Measurements from ENCODE around the gene GDPD4.

GDPD4 gene, protein sequence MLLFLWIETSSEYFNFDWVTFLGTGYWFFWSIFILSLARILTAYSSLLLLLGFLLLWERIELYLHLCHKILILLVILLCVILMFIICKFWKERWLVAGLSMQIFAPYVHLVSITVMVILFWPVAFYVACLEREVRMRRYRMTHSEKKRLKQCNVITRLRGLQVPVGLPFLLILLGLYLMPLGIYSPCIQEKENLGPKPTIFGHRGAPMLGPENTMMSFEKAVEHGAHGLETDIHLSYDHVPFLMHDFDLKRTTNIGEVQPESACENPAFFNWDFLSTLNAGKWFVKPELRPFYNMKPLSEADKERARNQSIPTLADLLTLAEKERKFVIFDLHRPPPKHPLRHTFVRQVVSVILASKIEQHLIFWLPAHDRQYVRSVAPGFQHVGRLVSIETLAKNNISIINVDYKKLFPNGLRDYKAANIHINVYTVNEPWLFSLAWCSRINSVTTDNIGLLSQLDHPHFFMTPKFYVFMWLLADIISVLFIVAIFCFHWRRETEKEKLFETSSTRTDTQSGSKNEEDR

DNA sequence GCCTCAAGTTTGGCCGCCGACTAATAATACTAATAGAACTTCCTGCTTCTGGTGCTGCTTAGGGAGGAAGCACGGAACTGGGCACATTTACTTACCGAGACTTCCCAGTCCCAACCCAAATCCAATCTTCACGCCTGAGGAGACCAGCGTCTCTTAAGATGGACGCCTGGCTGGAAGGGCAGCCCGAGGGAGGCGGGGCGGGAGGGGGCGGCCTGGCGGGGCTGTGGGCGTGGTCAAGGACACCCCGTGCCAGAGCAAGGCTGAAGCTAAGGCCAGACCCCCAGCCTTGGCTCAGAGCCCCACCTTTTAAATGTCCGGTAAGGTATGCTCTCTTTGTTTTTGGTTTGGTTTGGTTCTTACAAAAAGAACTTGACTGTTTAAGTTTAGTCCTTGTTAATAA is at the start of gene GDPD4:
Gene GDPD4, minus strand, starts transcription at position 177 of the 400 bp plus-strand sequence. CDS start 16,549 bp downstream, outside the sequence.
- Mint-ChIP-seq H3K27ac (no peak within 1 kb of the TSS), H3K36me3 (no peaks in the 10 kb centered on the region), H3K9me3 (peaks cover 3% of the 10 kb centered on the region), H3K4me1 (no peaks in the 10 kb centered on the region), H3K27me3 (no peaks in the 10 kb centered on the region), H3K4me3 (no peak within 1 kb of the TSS)
- no peak for ATAC-seq

DNA sequence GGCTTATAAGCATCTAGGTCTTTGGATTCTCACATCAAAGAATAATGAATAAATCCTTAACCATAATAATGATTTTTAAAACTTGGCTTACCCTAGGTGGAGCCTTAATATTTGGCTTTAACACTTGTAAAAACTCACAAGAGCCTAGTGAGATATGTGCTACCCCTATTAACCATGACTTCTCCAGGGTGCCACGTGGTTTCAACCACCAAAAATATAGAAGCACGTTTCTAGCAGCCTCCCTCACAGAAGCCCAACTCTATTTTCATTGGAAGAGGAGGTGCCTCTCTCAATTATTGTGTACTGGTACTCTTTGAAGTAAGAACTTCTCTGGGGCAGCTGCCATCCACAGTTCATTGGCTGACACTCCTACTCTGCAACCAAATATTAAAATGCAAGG is 46.5 kb upstream of the GDPD4 start:
- Mint-ChIP-seq H3K27me3 (no peaks in the 10 kb centered on the region), H3K36me3 (peaks cover 57% of the 10 kb centered on the region), H3K4me1 (no peaks in the 10 kb centered on the region), H3K4me3 (no peak overlapping the region), H3K9me3 (no peaks in the 10 kb centered on the region), H3K27ac (no peak overlapping the region)
- no peak for ATAC-seq

DNA sequence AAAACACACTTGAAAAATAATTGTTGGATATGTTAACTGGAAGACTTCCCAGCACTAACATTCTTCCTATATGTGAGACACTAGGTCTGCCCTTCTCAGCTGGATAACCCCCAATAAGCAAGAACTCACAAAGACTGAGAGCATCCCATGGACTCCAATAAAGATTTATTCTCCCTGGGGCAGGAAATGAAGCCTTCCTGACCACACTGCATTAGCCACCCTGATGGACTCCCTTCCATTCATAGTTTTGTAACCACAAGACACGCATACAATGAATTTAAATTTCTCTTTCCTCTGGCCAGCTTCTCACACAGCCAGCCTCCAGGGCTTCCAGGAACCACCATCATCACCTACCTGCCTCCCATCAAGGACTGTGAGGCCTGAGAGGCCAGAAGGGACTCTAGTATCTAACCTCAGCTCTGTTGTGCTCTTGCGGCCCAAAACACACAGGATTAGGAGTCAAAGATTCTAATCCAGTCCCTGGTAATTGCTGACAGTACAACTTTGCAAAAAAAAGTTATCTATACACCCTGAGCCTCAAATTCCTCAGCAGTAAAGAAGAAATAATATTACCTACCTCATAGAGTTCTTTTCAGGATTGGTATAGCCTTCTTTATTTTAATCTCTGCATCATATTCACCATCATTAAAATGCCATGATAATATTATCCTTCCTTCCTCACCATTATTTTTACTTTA is 45.6 kb upstream of the GDPD4 start:
- Mint-ChIP-seq H3K27ac (no peak overlapping the region), H3K27me3 (no peaks in the 10 kb centered on the region), H3K4me1 (no peaks in the 10 kb centered on the region)

DNA sequence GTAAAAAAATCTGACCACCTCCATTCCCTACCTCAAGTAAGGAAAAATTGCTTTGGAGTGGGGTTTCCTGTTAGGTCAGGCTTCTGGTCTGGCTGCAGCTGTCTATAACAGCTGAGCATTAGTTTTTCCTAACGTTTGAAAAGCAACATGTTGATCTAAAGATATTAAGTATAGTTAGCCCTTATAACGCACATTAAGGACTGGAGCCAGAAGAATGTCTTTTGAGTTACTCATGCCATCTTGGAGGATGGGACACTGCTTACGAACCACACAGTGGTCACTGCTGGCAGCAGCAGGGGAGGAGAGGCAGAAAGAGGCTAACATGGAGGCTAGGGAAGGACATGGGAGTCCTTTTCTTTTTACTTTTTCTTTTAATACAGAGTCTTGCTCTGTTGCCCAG is 44.1 kb upstream of the GDPD4 start:
- no peak overlapping the region for H3K27ac Mint-ChIP-seq
- no peaks in the 10 kb centered on the region for H3K9me3 Mint-ChIP-seq
- no peak for ATAC-seq
- no peak overlapping the region for H3K4me3 Mint-ChIP-seq
- no peaks in the 10 kb centered on the region for H3K27me3 Mint-ChIP-seq
- H3K36me3 Mint-ChIP-seq: peaks cover 74% of the 10 kb centered on the region
- no peaks in the 10 kb centered on the region for H3K4me1 Mint-ChIP-seq

More for the DNA sequence above, 45.6 kb upstream of the GDPD4 start:
- H3K4me3 Mint-ChIP-seq: no peak overlapping the region
- H3K9me3 Mint-ChIP-seq: no peaks in the 10 kb centered on the region
- peaks cover 63% of the 10 kb centered on the region for H3K36me3 Mint-ChIP-seq
- no peak for ATAC-seq

DNA sequence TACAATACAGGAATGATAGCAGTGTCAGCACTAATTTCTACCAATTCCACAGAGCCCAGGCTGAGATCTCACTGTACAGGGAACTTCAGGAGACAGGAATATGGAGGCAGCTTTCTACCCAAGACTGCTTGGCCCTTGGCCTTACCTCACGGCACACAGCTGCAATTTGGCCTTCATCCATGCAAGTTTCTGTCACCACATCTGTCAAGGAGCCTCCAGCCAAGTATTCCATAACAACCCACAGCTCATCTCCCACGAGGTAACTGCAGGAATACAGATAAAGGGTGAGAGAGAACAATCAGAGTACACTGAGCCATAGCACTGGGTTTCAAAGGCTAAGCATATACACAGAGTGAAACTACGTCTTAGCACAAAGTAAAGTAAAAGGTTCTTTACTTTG is 39.0 kb upstream of the GDPD4 start:
- Mint-ChIP-seq H3K27ac (no peak overlapping the region), H3K27me3 (no peaks in the 10 kb centered on the region), H3K4me3 (no peak overlapping the region), H3K4me1 (no peaks in the 10 kb centered on the region), H3K36me3 (peaks cover 60% of the 10 kb centered on the region), H3K9me3 (no peaks in the 10 kb centered on the region)
- ATAC-seq: no peak

DNA sequence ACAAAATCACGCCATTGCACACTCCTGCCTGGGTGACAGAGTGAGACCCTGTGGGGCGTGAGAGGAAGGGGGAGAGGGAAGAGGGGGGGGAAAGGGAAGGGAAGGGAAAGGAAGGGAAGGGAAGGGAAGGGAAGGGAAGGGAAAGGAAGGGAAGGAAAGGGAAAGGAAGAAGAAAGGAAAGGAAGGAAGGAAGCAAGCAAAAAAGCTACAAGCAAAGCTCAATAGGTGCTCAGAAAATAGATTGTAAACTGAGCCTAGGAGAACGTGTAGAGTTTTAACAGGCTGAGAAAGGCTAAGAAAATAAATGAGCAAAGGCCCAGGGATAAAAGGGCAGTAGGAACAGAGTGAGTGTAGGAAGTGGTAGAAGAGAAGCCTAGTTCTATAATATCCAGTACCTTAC is 30.8 kb upstream of the GDPD4 start:
- no peak for ATAC-seq
- no peak overlapping the region for H3K27ac Mint-ChIP-seq
- peaks cover 47% of the 10 kb centered on the region for H3K36me3 Mint-ChIP-seq

DNA sequence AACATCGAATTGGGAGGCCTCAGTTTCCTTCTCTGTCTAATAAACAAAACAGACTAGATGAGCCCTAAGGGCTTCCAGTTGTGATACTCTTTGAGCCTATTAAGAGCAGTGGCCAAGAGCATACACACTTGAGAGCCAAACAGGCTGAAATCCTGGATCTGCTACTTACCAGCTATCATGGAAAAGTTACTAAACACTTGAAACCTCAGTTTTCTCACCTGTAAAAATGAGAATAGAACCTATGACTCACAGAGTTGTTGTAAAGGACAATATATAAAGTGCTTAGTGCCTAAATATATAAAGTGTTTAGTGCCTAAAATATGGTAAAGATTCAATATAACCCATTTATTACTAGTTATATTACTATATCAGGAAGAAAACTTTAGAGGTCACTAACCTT is 23.7 kb upstream of the GDPD4 start:
- H3K27me3 Mint-ChIP-seq: no peaks in the 10 kb centered on the region
- H3K4me3 Mint-ChIP-seq: no peak overlapping the region
- no peaks in the 10 kb centered on the region for H3K9me3 Mint-ChIP-seq
- H3K27ac Mint-ChIP-seq: no peak overlapping the region
- no peaks in the 10 kb centered on the region for H3K4me1 Mint-ChIP-seq
- no peak for ATAC-seq
- peaks cover 55% of the 10 kb centered on the region for H3K36me3 Mint-ChIP-seq

More for the DNA sequence above, 30.8 kb upstream of the GDPD4 start:
- no peak overlapping the region for H3K4me3 Mint-ChIP-seq
- H3K9me3 Mint-ChIP-seq: no peaks in the 10 kb centered on the region
- H3K4me1 Mint-ChIP-seq: no peaks in the 10 kb centered on the region
- H3K27me3 Mint-ChIP-seq: no peaks in the 10 kb centered on the region

DNA sequence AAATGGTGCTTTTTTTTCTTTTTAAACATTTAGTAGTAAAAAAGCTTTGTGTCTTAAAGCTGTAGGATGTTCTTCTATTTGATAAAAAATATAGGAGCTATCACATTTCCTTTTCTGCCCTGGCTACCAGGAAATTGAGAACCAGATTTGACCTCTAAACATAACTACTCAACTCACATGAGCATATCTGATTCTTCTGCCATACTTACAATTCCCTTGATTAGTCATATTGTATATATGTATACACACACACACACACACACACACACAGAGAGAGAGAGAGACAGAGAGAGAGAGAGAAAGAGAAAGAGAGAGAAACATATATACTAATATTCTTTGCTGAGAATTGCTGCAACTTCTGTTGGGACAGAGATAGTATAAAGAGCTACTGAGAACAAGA is 23.0 kb upstream of the GDPD4 start:
- Mint-ChIP-seq H3K27me3 (no peaks in the 10 kb centered on the region), H3K27ac (no peak overlapping the region), H3K36me3 (peaks cover 53% of the 10 kb centered on the region), H3K9me3 (no peaks in the 10 kb centered on the region), H3K4me1 (no peaks in the 10 kb centered on the region), H3K4me3 (no peak overlapping the region)
- ATAC-seq: no peak

DNA sequence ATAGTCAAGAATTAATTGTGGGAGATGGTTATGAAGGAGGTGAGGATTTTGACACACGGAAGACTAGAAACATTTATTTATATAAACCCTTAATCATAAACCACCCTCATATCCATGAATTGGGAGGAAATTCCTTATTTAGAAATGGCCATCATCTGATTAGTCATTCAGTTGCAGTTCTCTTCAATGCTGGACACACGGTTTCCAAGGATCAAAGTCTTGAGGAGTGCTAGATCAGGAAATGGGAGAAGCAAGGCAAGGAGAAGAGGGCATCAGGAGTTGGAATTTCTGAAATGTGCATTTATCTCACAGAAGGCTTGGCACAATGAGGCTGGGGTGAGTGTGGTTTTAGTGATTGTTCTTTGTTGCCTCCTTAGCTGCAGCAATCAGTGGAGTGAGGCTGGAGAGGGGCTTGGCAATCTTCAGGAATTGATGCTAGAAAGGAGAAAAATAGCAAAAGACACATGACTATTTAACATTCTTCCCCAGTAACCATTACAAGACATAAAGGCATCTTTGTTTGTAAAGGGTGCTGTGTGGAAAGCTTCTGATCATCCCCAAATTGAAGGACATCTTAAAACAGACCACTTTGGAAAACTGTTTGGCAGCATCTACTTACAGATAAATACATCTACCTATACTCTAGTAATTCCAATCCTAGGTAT is 21.6 kb upstream of the GDPD4 start:
- Mint-ChIP-seq H3K27me3 (no peaks in the 10 kb centered on the region), H3K9me3 (no peaks in the 10 kb centered on the region), H3K4me3 (no peak overlapping the region), H3K4me1 (no peaks in the 10 kb centered on the region), H3K36me3 (peaks cover 40% of the 10 kb centered on the region), H3K27ac (no peak overlapping the region)
- no peak for ATAC-seq

DNA sequence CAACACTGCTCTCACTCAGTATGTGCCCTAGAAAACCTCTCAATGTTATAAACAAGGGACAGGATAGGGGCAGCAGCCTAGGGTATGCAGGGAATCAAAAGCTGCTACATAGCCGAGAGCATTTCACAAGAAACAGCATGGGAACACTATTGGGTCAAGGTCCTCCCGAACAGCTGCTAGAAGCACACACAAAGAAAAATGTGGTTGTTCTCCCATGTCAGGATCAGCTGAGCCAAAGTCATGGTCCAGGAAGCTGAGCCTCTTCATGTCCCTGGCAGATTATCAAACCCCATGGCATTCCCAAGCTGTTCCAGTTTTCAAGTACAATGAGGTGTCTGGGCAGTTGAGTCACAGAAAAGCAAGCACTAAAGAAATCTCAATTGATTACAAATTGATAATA is 21.0 kb upstream of the GDPD4 start:
- ATAC-seq: no peak
- no peak overlapping the region for H3K4me3 Mint-ChIP-seq

DNA sequence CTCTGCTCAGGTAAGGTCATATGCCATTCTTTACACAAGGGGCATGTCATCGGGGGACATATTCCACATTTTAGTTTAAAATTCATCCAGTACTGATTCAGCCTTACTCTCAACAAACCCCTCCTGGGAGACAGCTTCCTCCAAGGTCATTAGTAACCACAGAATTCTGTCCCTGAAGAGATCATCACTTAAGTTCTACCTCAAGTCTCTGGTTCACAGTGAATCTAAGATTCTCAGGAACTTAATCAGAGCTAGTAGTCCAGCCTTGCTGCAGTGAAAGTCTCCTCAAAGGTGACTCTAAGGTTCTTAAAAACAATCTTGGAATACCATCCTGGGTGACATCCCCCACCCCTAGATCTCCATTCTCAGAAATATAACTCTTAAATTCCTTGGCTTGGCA is 18.9 kb upstream of the GDPD4 start:
- Mint-ChIP-seq H3K27ac (no peak overlapping the region), H3K36me3 (peaks cover 22% of the 10 kb centered on the region)

More for the DNA sequence above, 21.0 kb upstream of the GDPD4 start:
- no peak overlapping the region for H3K27ac Mint-ChIP-seq
- no peaks in the 10 kb centered on the region for H3K4me1 Mint-ChIP-seq
- H3K27me3 Mint-ChIP-seq: no peaks in the 10 kb centered on the region
- H3K36me3 Mint-ChIP-seq: peaks cover 34% of the 10 kb centered on the region
- no peaks in the 10 kb centered on the region for H3K9me3 Mint-ChIP-seq

DNA sequence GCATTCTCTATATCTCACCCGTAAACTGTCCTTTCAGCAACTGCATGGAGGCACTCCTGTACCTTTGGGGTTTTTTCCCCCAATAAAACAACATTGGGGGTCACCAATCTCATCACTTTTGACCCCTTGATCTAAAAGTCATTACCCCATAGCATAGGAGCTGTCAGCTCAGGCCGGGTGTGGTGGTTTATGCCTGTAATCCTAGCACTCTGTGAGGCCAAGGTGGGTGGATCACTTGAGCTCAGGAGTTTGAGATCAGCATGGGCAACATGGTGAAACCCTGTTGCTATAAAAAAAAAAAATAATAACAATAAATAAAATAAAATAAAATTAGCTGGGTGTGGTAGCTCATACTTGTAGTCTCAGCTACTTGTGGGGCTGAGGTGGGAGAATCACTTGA is 17.1 kb upstream of the GDPD4 start:
- no peaks in the 10 kb centered on the region for H3K4me1 Mint-ChIP-seq
- no peaks in the 10 kb centered on the region for H3K27me3 Mint-ChIP-seq
- ATAC-seq: no peak
- peaks cover 15% of the 10 kb centered on the region for H3K36me3 Mint-ChIP-seq
- no peak overlapping the region for H3K27ac Mint-ChIP-seq
- no peak overlapping the region for H3K4me3 Mint-ChIP-seq
- no peaks in the 10 kb centered on the region for H3K9me3 Mint-ChIP-seq

More for the DNA sequence above, 18.9 kb upstream of the GDPD4 start:
- Mint-ChIP-seq H3K9me3 (no peaks in the 10 kb centered on the region), H3K4me3 (no peak overlapping the region), H3K4me1 (no peaks in the 10 kb centered on the region), H3K27me3 (no peaks in the 10 kb centered on the region)
- ATAC-seq: no peak

DNA sequence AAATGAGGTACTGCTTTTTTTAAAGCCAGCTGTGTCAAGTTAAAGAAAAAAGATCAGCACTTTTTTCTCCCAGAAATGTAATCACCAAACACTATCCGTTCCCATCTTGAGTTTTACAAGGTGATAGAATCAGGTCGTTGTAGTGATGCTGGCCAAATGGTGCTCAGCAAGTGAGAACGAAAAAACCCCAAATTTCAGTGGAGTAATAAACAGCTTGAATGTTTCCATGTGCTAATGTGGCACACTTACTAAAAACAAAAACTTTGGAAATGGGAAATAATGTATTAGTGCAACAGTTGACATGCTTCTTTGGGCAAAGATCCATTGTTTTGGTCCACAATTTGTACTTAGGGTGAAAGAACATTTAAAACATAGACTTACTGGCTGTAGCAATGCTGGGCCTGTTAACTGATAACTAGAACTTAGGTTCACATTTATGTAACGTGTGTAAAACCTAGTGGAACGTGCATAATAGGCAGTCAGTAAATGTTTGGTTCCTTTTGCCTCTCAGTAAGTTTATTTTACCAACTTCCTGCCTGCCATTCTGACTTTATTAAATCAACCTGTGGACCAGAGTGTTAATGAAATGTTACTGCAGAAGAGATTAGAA is 15.4 kb upstream of the GDPD4 start:
- Mint-ChIP-seq H3K9me3 (no peaks in the 10 kb centered on the region), H3K36me3 (no peaks in the 10 kb centered on the region), H3K4me1 (no peaks in the 10 kb centered on the region), H3K4me3 (no peak overlapping the region), H3K27ac (no peak overlapping the region), H3K27me3 (no peaks in the 10 kb centered on the region)
- no peak for ATAC-seq

DNA sequence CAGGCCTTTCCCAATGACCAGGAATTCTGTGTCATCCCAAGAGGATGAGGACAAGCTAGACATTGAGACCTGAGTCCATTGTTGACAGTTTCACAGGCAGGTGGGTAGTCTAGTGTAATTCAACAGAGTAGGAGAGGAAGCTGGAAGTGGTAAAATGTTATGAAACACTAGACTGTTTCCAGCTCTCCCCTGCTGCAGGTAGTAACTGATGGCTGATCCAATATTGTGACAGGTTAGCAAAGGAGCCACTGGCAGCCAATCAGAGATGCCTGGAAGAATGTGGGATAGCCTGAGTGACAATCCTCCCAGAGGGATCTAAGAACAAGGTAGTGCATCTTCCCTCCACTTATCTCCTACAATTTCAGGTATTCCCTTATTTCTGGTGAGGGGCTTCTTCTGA is 10.6 kb upstream of the GDPD4 start:
- Mint-ChIP-seq H3K27ac (no peak overlapping the region), H3K9me3 (no peaks in the 10 kb centered on the region), H3K27me3 (no peaks in the 10 kb centered on the region), H3K36me3 (no peaks in the 10 kb centered on the region), H3K4me3 (no peak overlapping the region), H3K4me1 (no peaks in the 10 kb centered on the region)
- no peak for ATAC-seq

DNA sequence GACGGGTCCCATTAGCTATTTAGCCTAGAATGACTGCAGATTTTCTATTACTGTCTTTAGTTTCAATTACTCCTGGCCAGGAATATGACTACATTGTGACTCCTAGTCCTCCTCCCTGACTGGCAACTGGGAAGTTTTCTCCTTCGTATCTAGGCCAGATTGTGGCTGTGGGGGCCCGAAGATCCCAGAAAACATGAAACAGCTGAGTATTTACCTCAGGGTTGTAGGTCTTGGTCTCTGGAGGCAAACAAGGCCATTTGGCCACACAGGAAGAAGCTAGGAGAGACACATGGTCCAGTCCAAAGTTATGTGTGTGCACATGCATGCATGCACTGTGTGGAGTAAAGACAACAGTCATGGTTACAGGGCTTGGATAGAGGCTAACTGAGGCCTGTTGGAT is 10.2 kb upstream of the GDPD4 start:
- Mint-ChIP-seq H3K27ac (no peak overlapping the region), H3K9me3 (no peaks in the 10 kb centered on the region), H3K4me3 (no peak overlapping the region), H3K4me1 (no peaks in the 10 kb centered on the region), H3K36me3 (no peaks in the 10 kb centered on the region), H3K27me3 (no peaks in the 10 kb centered on the region)
- ATAC-seq: no peak
